Stimulated activated CD4-positive, alpha-beta T cell treated with anti-CD3 and anti-CD28 coated beads, TNF-alpha, amount 100 ng/mL, for 24 hours (primary cell): ENCODE results near the gene ADGRL2.

ENCODE experiments used
- DNase-seq, 3 experiments: peaks; one replicate each; pipeline ENCODE4 v3.0.0-alpha.2; 2020; ENCODE audit warnings: low read depth in 3 of 3

The ADGRL2 gene

DNA sequence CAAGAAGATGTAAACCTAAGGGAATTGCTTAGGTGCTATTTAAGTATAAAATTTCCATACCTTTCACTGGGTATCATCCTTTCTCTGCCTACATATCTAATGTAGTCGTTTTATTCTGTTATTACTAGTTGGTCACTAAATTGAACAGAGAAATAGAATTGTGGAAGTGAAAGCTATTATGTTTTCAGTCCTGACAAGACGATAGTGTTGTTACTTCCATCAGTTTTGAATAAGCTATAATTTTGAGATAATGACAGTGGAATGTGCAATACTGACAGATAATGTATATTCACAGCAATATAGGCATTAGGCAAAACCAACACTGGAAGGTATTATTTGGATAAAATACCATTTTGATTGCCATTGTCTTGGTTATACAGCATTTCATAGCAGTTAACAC, 181.8 kb downstream of the ADGRL2 start:
- DNase-seq = no peak

DNA sequence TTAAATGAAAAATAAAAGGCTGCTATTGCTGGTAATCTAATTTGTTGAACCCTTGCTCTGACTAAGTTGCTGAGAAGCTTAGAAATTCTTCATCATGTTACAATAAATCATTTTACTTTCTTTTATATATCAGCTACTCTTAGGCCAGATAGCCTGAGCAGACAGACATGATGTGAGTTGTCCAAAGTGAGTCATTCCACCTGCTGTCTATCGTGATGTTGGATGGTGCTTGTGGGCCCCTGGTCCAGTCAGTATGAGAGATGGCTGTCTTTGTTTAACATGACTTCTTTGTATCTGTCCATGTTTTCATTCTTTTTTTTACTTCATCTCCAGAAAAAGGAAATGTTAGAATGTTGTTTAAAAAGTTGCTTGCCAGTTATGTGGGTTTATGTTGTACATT, 188.8 kb downstream of the ADGRL2 start:
- DNase-seq = no peak

GRCh38 chr1:81990241-81990640, 189.5 kb downstream of the ADGRL2 start:
- DNase-seq = no peak

DNA sequence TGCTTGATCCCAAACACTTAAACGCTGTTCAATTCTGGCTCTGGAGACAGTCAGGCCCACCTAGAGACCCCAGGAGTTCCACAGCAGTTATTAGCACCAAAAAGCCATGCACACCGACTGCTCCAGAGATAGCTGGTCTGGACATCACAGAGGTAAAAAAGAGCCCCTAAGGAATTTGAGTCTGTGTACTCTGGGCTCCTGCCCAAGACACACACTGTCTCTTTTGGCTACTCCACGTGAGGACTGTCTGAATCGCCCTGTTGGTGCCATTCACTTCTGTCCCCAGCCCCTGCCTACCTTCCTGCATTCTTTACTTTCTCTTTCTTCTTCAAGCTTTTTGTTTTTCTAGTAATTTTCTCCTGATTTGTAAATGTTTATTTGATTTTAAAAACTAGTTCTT, 197.4 kb downstream of the ADGRL2 start:
- DNase-seq = no peak

GRCh38 chr1:81999364-81999763, 198.6 kb downstream of the ADGRL2 start:
- no peak for DNase-seq

- no peak for DNase-seq
These were observed 199.5 kb downstream of the ADGRL2 start for GRCh38 chr1:82000221-82000620.

GRCh38 chr1:82001345-82001744, 200.6 kb downstream of the ADGRL2 start:
- DNase-seq = no peak

DNA sequence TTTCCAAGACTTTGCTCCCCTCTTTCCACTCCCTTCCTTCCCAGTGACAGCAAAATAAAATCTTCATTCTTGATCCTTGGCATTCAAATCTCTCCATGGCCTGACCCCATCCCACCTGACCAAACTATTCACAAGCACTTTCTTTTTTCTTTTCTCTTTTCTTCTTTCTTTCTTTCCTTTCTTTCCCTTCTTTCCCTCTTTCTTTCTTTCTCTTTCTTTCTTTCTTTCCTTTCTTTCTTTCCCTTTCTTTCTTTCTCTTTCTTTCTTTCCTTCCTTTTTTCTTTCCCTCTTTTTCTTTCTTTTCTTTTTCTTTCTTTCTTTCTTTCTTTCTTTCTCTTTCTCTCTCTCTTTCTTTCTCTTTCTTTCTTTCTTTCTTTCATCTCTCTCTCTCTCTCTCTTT, 207.1 kb downstream of the ADGRL2 start:
- no peak for DNase-seq

DNA sequence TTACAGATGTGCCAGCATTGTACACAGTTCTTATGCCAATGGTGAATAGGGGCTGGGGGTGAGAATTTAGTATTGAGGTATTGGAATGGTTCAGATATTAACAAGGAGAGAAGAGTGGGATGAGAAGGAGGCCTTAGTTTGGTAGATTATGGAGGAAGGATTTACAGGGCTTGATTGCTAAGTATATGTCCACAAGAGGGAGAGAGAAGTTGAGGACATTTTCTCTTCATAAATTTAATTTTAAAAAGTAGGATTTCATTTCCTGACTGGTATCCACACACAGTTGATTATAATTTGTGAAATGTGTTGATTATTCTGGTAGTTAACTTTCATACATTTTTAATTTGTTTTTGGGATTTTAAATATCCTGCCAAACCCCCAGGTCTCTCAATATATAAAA, 213.0 kb downstream of the ADGRL2 start:
- no peak for DNase-seq

GRCh38 chr1:82015444-82015843, 214.7 kb downstream of the ADGRL2 start:
- no peak for DNase-seq

DNA sequence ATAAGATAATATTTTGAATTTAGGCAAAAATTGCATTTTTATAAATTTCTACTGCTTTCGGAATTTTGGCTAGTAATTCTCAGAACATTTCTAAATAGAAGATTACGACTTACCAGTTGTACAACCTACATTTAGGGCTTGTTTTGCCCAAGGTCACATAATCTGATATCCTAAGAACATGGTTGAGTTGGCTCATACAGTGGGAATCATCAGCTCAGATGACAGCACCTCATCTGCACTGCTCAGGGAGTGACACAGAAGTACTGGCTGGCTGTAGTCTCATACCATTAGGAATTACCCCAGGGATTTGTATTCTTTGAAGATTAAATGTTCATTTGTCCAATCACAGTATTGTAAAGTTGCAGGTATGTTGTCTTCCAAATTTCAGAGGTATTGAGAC, 217.6 kb downstream of the ADGRL2 start:
- no peak for DNase-seq

DNA sequence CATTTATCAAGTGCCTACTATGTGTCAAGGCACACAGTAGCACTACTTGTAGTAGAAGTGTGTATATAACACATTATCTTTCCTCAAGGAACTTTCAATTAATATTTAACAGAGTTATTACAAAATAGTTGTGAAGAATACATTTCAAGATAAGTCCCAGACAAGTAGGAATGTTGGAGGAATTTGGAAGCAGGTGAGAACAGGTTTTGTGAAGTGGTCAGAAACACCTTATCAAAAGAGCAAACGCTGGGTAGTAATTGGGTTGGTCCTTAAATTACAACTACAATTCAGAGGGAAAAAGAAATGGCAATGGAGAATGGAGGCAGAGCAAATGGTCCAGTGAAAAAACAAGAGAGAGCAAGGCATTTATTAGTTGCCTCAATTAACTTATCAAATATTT, 218.8 kb downstream of the ADGRL2 start:
- DNase-seq = no peak

GRCh38 chr1:82030830-82031229, 230.1 kb downstream of the ADGRL2 start:
- no peak for DNase-seq

DNA sequence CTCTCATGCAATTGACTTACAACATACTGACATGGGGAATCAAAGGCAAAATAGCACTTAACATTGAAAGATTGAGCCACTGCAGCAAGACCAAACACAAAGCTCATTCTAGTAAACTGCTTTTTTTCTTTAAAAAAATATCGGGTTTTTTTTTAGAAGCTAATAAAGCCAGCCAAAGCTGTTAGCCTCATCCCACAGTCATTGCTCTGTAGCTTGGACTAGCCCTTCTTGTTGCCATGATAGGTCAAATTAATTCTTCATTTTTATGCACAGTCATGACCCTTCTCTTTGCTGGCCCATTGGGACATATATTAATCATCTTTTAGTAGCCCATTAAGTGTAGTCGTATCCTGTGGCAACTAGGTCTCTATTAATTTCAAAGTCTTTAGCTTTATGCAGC, 231.3 kb downstream of the ADGRL2 start:
- no peak for DNase-seq

GRCh38 chr1:82034812-82035211, 234.1 kb downstream of the ADGRL2 start:
- no peak for DNase-seq
